22Rv1 (cell line): ENCODE data around the gene CFLAR.

Experiments
- H3K27ac ChIP-seq: fragments of 450-650 bp; 2 replicates; pipeline ENCODE4 v1.5.1; 2017
- CTCF ChIP-seq: fragments of 450-650 bp; IDR thresholded peaks from 2 replicates; pipeline ENCODE4 v1.5.1; 2017; ENCODE audit warnings: mild to moderate bottlenecking
- ZFX ChIP-seq: fragments of 450-650 bp; IDR thresholded peaks from 2 replicates; pipeline ENCODE4 v1.6.1; 2017; ENCODE audit warnings: antibody characterized with exemption, borderline replicate concordance

The CFLAR gene

GRCh38 chr2:201118121-201118960, 2.4 kb downstream of the CFLAR start:
- H3K27ac ChIP-seq, result peak overlapping the region; percentile 89; the same call in 1 of the 2 replicates
- TF ChIP-seq CTCF, result no peak
- no peak for TF ChIP-seq ZFX

GRCh38 chr2:201118961-201119854, 3.2 kb downstream of the CFLAR start:
- H3K27ac ChIP-seq, result no peak overlapping the region

GRCh38 chr2:201122276-201122675, 6.3 kb downstream of the CFLAR start:
- TF ChIP-seq CTCF, result no peak
- TF ChIP-seq ZFX, result no peak
- H3K27ac ChIP-seq, result no peak overlapping the region

More at GRCh38 chr2:201118961-201119854, 3.2 kb downstream of the CFLAR start:
- TF ChIP-seq ZFX (no peak), CTCF (no peak)

GRCh38 chr2:201126308-201127151, 10.6 kb downstream of the CFLAR start:
- no peak overlapping the region for H3K27ac ChIP-seq
- TF ChIP-seq ZFX, result no peak
- no peak for TF ChIP-seq CTCF

GRCh38 chr2:201127152-201127511, 11.2 kb downstream of the CFLAR start:
- TF ChIP-seq CTCF (no peak), ZFX (no peak)
- no peak overlapping the region for H3K27ac ChIP-seq

GRCh38 chr2:201127570-201127969, 11.6 kb downstream of the CFLAR start:
- no peak for TF ChIP-seq CTCF
- no peak for TF ChIP-seq ZFX
- H3K27ac ChIP-seq, result no peak overlapping the region
